PC-9 (cell line): ENCODE results near the gene KIAA1328.

Source experiments
- CTCF ChIP-seq: fragments of 200-600 bp; sonication (generic); conservative IDR thresholded peaks from 2 replicates; pipeline ENCODE4 v1.6.1; 2017; ENCODE audit warnings: mixed run types, antibody characterized with exemption, mild to moderate bottlenecking, moderate library complexity
- EZH2 ChIP-seq: fragments of 200-600 bp; sonication (generic); IDR thresholded peaks from 2 replicates; pipeline ENCODE4 v1.8.0; 2017; ENCODE audit warnings: antibody characterized with exemption, low read depth

DNA sequence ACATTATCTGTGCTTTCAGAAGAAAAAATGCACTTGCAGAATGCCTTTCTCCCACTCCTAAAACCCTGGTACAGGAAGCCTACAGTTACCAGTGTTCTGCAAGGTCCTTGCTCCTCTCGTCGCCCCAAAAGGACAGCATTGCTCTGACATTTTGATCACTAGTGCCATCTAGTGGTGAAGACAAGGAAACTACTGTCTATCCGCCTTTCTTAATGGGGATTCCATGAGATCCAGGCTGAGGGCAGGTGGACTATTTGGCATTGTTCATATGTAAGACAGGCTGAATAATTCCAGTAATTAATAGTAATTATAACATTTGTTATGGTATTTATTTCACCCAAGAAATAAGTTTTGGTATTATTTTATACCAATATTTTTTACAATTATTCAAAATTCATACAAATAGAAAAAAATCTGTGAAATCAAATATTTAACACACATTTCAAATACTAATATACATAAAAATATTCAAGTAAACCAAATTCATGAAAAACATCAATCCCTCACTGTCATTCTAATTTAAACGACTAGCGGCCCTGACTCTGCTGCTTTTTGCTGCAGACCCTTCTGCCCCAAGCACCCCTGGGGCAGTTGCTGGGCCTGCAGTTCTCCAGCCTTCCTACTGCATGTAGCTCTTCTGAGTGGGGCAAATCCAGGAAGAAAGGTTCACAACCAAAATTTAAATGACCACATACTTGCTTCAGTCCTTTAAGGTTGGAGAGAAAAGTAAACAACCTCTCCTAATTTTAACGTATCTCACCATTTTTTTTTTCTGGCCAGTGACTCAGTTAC lies 19.1 kb upstream of the KIAA1328 start:
- TF ChIP-seq EZH2 (no peak), CTCF (peak; percentile 78)
